ENCODE measurements around the gene TBC1D22A. TPM values are rescaled to one million over a fixed set of nuclear protein-coding genes. Genes with fewer than 3 reads are reported as not detected.

The TBC1D22A gene
- total RNA-seq, 4 donors from 2014 or later: 10.8 to 32.2 (median 22.3) TPM

DNA sequence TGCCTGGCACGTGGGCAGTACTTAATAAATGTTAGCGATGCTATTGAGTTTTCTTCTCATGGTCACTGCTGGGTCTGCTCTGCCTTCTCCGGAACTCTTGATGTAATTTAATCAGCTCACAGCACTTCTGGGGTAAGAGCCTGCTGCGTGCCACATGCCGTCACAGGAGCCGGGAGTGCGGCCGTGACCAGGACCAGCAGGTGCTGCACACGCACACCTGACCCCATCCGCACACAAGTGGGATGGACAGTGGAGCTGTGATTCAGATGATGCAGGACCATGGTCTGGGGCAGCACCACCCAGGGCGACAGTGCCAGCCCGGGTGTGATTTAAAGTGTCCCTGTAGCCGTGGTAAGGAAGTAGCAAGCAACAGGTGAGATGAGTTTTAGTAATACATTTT, 61.2 kb downstream of the TBC1D22A start:
- TF ChIP-seq, protein P1, sequence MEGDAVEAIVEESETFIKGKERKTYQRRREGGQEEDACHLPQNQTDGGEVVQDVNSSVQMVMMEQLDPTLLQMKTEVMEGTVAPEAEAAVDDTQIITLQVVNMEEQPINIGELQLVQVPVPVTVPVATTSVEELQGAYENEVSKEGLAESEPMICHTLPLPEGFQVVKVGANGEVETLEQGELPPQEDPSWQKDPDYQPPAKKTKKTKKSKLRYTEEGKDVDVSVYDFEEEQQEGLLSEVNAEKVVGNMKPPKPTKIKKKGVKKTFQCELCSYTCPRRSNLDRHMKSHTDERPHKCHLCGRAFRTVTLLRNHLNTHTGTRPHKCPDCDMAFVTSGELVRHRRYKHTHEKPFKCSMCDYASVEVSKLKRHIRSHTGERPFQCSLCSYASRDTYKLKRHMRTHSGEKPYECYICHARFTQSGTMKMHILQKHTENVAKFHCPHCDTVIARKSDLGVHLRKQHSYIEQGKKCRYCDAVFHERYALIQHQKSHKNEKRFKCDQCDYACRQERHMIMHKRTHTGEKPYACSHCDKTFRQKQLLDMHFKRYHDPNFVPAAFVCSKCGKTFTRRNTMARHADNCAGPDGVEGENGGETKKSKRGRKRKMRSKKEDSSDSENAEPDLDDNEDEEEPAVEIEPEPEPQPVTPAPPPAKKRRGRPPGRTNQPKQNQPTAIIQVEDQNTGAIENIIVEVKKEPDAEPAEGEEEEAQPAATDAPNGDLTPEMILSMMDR (IDR thresholded peaks at IDR 0.05; ENCODE audit: low read depth): no peak

DNA sequence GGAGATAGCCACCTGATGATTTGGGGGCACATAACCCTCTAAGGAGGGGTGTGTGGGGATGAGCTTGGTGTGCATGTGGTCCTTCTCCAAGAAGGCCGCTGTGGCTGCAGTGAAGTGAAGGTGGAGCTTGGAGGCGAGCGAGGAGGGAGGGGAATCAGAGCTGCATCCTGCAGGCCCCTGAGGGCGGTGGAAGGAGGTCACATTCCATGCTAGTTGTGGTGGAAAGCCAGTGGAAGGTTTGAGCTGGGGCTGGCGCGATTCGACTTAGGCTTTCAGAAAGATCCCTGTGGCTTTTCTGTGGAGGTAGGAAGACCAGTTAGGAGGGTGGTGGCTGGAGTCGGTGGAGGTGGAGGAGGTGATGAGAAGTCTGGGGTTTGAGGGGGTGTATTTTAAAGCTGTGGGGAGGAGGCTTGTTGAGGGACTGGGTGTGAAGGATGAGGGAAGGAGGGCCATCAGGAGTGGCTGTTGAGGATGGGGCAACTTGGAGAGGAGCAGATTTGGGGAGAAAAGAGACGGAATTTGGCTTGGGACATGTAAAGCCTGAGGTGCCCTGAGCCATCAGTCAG, 62.0 kb downstream of the TBC1D22A start:
- TF ChIP-seq, protein P1 (IDR thresholded peaks at IDR 0.05; ENCODE audit: low read depth): no peak

DNA sequence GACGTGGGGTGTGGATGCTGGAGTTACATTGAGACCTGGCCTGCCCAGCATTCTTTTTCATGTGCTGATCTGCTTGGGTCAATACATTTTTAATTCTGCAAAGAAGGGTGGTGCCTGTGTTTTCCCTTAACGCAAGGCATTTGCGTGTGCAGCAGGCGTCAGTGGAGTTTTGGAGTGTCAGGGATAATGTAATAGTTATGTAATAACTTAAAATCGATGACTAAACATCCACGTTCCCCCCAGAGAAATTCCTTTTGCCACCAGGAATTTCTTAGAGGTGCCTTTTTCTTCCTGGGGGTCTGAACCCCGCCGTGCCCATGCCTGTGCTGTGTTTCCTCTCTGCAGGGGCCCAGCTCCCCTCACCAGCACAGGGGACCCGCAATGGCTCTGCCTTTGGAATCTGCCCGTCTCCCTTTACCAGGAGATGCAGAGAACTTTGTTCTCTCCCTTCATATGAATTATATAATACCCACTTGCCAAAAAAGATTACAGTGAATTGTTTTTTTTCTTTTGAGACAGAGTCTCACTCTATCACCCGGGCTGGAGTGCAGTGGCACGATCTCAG, 62.6 kb downstream of the TBC1D22A start:
- TF ChIP-seq, protein P1 (IDR thresholded peaks at IDR 0.05; ENCODE audit: low read depth): no peak

DNA sequence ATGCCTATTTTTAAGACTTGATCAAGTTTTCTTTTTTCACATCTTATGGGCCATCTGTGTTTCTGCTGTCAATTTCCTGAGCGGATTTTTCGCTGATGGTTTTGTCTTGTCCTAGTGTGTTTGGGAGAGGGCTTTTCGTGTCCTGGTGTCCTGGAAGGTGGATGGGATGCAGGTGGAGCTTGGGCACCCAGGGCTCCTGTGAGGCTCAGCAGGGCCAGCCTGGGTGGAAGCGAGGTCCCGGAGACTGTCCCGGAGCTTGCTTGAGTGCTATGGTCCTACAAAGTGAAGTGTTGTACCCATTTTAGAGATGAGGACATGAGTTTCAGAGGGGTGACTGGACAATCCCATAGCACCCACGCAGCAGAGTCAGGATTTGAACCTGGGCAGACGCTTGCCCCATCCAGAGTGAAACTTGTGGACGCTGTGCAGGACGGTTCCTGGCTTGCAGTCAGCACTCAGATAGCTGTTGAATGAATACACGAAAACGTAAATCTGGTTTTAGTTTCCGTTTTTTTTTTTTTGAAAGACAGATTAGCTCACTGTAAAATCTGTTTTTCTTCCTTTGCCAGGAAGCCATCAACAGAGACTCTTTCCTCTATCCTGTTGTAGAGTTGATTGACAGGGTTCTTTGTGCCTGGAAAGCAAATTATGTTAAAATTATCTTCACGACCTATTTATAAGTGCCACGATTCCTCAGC, 64.1 kb downstream of the TBC1D22A start:
- TF ChIP-seq, protein P1 (IDR thresholded peaks at IDR 0.05; ENCODE audit: low read depth): no peak

DNA sequence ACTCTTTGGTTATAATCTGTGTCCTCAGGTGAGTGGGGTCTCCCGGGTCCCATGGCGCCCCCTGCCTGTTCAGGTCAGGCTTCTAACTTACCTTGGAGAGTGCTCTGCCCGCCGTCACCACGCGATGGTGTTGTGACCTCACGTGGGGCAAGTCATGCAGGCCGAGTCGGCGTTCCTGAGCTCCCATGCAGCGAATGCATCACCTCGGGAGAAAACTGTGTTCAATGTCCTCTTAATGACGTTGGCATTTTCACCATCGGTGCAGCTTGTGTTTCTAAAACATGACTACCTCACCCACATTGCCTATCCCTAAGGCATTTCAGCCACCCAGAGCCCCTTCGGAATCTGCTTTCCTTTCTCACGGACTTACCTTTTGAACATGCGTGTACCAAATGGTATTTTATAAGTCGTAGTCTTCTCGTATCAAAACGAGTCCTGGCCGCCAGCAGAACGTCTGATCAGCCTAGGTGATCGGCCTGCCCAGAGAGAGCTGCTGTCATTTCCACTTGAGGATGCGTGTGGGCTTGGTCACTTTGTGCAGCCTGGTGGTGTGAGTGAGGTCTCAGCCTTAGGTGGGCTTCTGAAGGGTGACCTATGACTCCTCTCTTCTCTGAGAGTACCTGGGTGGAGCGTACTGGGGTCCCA, 64.8 kb downstream of the TBC1D22A start:
- TF ChIP-seq, protein P1 (IDR thresholded peaks at IDR 0.05; ENCODE audit: low read depth): no peak

DNA sequence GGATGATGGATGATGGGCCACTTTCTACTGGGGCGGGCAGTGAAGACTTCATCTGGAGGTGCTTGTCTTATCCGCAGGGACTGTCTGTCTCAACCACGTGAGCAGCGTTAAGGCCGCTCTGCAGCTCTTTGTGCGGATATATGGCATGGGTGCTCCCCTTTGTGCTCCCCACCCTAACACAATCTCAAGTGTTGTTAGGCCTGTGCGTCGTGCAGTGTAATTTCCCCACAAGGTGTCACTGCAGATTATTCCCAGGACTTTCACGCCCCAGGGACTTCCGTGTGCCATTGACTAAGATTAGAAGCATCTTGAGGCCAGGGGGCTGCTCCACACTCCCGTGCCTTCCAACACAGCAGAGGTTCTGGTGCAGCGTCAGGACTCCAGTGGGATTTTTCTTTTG, 65.3 kb downstream of the TBC1D22A start:
- TF ChIP-seq, protein P1 (IDR thresholded peaks at IDR 0.05; ENCODE audit: low read depth): no peak

DNA sequence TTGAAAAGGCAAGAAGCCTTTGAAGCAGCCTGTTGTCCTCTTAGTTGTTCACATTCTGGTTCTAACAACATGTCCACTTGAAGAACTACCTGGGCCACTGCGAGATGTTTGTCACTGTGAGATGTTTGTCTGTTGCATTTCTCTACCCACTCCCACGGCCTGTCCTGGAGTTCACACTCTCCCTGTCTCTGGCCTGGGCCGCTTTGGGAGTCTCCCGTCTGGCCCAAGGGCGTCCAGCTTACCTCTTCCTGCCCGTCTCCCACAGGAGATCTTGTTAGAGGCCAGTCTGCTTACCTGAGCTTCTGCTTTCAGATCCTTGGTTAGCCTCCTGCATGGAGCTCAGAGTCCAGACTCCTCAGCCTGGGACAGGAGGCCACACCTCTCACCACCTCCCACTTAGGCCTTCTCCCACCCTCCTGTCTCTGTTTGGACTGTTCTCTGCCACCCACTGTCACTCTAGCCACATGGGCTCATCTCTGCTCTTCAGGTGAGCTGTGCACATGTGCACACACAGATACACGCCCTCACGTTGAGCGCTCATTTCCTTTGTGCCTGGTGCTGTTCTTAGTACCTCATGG, 66.0 kb downstream of the TBC1D22A start:
- TF ChIP-seq, protein P1 (IDR thresholded peaks at IDR 0.05; ENCODE audit: low read depth): no peak
